ENCODE data around the gene RASA3.
"Not testable (repeated sequence)": the region's sequence is repeated elsewhere in the genome, so short reads cannot be mapped to it uniquely, and the experiment has no call there.

RASA3 gene

DNA sequence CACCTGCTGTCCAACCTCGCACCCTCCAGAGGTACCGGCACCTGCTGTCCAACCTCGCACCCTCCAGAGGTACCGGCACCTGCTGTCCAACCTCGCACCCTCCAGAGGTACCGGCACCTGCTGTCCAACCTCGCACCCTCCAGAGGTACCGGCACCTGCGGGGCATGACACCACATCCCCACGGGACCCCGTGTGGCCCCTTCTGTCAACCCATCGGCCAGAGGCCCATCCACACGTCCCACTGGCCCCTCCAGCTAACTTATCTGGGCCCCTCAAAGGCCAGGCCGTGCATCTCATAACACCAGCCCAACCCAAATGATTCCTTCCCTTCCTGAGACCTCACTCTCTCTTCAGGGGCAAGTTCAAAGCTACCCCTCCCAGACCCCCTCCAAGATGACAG lies 6.3 kb downstream of the RASA3 start:
- not testable (repeated sequence) for DNase-seq

DNA sequence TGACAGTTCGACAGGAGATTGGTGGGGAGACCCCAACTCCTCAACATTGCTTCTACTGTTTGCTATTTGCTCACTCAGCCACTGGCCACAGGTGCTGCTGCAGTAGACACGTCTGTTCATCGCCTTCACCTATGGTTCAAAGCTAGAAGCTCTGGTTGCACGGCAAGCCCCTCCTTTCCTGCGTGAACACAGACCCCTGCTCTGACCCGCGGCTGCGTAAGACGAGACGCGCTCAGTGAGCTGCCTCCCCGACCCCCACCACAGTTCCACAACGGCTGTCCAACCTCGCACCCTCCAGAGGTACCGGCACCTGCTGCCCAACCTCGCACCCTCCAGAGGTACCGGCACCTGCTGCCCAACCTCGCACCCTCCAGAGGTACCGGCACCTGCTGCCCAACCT lies 6.8 kb downstream of the RASA3 start:
- no peak for DNase-seq

DNA sequence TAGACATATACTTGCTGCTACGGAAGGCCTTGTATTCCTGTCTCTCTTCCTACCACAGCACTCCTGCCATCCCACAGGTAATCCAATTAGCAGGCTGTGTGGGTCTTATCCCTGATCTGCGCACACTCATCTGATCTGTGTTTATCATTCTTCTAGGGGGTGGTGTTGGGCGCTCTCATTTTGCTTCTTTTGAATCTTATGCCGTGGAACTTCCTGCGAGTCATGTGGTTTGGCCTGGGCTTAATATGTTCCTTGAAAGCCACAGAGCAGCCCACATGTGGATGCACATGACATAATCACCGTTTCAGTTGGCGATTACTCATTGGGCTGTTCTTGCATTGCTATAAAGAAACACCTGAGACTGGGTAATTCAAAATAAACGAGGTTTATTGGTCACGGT lies 7.5 kb downstream of the RASA3 start:
- DNase-seq: no peak

DNA sequence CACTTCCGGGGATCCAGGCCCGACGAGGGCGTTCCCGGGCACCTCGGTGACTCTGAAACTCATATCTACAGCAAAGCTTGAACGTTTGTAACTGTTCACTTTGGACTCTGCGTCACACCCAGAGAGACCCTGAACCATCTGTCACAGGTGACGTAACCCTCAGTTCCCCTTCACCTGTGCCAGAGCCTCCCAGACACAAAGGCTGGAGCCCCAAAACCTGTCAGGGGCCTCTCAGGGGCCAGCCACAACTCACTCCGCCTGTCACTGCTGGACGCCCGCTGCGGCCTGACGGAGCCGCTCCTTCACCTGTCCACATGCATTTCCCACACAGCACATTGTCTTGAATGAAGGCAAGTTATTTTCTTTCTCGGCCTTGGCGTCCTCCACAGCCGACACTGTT lies 8.0 kb downstream of the RASA3 start:
- no peak for DNase-seq

DNA sequence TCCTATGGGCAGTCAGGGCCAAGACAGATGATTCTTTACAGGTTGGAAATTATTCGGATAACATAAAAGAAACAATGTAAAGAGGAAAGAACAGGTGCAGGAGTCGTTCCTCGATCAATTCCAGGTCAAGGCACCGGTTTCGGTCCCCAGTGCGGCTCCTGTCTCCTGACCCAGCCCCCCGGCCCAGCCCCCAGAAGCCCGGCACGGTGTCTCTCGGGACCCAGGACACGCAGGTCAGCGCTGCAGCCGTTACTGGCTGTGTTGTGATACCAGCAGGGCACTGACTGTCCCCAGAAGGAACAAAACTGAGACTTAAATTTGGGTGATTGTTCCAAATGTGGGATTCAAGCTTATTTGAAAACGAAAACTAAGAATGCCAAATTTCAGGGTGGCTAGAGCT lies 8.5 kb downstream of the RASA3 start:
- DNase-seq: no peak

DNA sequence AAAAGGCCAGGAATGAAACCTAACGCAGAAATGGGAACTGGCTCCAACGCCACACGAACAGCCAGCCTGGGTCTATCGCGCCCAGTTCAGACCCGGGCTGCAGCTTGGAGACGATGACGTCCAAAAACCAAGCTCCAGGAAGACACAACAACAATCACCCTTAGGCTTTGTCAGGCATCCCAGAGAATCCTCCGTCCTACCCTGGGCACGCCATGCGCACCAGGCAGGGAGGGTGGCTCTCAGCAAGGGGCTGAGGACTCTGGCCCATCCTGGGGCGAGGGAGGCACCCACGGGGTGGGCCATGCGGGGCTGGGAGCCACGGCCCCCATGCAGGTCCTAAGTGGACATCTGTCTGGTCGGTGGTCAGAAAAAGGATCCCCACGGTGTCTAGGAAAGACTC lies 9.0 kb downstream of the RASA3 start:
- DNase-seq: no peak

DNA sequence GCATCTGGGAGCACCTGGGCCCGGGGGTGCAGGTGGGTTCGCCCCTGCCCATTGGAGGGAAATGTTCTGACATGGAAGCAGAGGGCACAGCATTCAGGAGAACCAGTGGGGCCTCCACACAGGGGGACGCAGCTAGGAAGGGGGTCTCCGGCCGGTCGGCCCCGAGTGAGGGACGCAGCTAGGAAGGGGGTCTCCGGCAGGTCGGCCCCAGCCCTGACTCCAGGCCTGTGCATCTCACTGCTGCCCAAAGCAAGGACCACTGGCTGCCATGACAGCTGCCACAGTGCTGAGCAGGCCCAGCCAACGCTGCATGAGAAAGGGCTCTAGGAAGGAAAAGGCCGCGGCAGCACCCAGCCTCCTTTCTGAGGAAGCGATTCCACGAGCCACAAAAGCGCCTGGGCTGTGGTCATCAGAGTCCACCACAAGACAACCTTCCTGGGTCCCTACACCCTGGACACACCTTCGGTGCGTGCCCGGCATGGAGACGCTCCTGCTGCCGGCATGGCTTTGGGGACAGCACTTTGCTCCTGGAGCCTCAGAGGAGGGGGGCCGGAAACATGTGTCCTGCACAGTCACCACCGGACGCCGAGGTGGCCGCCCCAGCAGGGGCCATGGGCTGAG lies 9.7 kb downstream of the RASA3 start:
- no peak for DNase-seq

DNA sequence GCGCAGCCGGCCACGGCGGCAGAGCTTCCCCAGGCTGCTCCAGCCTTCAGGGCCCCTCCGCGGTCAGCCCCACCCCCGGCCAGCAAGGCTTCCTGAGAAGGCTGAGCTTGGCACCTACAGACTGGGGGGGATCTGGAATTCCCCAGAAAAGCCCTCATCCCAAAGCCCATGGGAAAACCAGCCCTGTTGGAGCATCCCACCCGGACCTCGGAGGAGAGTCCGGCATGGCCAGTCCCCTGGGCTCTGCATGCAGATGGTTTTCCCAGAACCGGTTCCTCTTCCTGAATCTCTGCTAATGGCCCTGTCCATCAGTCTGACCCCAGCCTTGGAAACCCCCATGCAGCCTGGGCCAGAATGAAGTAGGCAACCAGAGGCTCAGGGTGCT lies 10.3 kb downstream of the RASA3 start:
- DNase-seq: no peak

DNA sequence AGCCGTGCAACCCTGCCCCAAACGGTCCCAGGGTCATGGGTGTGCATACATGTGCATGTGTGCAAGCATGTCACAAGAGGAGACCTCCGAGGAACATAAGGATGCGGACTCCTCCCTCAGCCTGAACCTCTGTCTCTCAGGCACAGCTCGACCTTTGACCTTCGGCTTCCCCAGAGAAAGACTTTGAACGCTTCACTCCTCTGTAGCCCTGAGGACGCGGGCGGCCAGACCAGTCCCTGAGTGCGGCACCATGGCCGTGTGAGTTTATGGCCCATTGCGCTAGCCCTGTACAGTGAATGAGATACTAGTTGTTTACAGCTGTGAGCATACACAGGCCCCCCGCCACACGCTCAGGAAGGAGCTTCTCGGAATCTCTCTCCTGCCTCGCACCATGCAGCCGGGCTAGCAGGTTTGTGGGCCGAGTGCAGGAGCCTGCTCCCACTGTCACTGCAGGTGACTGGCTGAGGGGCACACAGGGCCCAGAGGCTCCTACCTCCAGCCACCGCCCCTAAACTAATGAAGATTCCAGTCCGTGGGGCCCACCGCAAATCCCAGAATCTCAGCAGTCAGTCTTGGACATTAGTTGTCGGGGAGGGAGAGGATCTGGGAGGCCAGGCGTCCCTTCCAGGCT lies 10.8 kb downstream of the RASA3 start:
- peak; percentile 50 for DNase-seq

DNA sequence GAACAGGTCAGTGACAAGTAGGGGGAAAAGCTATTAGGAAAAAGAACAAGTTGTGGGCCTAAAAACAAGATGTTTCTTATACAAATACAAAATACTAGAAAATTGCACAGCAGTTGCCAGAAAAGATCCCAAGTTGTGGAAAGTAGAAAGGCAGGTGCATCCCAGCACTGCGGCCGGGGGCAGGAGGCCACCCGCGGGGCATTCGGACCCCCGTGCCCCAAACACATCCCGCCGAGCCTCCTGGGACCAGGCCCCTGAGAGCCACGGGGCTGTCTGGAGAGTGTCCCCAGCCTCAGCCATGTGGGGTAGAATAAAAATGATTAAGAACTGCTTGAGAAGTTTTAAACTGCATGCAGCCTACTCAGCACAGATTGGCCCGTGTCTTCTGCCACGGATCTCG lies 11.4 kb downstream of the RASA3 start:
- DNase-seq: no peak

DNA sequence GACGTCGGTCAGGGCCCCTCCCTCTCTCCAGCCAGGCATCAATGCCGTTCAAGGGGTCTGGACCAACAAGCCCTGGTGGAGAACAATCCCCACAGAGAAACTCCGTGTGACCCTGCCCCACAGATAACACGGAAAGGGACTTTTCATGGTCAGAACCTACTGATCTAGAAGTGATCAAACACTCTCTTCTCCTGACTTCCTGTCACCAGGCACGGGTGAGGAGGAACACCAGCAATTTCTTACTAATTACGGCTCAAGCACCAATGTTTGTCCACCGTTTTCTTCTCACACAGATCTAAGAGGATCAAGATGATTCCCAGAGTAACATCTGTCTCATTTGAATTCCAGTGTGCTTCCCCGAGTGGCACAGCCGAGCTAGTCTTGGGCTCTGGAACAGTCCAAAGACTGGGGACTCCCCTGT lies 11.8 kb downstream of the RASA3 start:
- DNase-seq: peak; percentile 71

DNA sequence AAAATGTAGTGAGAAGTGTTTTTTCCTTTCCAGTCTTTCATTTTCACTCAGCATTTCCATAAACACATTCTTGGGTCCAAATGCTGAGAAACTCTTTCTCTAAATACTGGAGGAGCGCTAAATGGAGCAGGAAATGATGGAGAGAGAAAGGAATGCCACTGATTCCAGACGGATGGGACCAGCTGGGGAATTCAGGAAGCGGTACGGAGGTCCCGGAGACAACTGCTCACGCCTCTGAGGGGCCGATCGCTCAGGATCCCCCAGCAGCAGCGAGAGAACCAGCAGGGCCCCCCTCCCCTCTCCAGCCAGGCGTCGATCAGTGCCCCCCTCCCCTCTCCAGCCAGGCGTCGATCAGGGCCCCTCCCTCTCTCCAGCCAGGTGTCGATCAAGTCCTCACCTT lies 13.2 kb downstream of the RASA3 start:
- peak; percentile 93 for DNase-seq

DNA sequence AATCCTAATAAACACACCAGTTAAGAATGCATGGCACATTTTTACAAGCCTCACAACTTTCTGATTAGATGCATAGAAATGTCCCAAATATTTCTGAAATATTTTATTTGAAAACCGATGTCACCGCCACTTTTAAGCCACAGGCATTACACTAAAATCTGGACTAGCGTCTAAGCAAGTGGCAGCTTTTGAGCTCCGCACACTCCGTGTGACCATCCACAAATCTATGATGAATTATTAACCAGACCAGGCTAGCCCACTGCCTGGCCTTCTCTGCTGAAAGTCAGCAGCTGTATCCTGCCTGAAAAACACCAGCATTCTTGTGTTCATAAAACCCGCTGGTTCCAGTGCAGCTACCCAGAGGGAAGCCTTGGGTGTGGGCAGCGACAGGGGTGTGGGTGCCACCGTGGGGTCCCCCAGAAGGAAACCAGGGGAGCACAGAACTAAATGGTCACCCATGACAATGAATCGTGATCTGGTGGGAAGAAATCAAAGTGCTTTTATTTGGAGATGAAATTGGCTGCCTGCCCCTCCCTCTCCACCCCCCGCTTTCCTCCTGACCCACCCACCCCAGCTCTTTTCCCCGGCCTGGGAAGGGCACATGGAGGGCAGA lies 13.8 kb downstream of the RASA3 start:
- DNase-seq: peak; percentile 70

DNA sequence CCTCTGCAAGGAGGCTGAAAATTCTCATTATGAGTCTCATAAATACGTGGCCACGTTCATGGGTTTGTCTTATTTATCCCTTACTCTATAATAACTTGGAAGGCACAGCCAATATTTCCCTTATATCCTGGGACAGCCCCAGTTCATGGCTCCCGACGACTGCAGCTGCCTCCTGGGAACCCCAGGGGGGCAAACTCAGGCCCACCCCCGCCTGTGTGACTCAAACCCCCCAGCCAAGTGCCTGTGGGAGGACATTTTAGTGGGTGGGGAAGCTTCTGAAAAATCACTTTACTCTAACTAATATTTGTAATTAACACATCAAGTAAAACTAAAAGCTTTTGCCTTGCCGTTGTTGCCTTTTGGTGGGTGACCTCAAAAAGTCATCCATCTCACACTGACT lies 14.3 kb downstream of the RASA3 start:
- DNase-seq: no peak

DNA sequence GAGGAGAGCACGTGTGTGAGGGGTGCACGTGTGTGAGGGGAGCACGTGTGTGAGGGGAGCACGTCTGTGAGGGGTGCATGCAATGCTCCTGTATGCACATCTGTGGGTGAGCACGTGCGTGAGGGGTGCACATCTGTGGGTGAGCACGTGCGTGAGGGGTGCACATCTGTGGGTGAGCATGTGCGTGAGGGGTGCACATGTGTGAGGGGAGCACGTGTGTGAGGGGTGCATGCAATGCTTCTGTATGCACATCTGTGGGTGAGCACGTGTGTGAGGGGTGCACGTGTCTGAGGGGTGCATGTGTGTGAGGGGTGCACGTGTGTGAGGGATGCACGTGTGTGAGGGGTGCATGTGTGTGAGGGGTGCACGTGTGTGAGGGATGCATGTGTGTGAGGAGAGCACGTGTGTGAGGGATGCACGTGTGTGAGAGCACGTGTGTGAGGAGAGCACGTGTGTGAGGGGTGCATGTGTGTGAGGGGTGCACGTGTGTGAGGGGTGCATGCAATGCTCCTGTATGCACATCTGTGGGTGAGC lies 15.0 kb downstream of the RASA3 start:
- not testable (repeated sequence) for DNase-seq

DNA sequence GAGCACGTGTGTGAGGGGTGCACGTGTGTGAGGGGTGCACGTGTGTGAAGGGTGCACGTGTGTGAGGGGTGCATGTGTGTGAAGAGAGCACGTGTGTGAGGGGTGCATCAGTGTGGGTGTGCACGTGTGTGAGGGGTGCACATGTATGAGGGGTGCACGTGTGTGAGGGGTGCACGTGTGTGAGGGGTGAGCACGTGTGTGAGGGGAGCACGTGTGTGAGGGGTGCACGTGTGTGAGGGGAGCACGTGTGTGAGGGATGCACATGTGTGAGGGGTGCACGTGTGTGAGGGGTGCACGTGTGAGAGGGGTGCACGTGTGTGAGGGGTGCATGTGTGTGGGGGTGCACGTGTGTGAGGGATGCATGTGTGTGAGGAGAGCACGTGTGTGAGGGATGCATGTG lies 15.7 kb downstream of the RASA3 start:
- DNase-seq: no peak

DNA sequence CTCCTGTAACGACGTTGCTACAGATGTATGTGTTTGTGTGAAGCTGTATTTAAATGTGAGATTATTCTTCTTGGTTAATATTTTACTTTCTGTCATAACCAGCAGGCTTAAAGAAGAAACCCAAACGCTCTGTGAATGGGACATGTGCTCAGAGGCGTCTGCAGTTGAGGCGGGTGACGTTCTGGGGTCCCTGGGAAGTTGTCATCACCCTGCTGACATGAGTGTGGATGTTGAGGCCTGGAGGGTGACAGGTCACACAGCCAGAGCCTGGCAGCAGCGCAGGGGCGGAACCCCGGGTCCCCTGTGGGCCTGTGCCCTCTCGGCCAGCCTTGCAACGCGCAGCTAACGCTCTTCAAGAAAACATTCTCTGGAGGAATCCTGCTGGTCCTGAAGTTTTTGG lies 16.6 kb downstream of the RASA3 start:
- no peak for DNase-seq

DNA sequence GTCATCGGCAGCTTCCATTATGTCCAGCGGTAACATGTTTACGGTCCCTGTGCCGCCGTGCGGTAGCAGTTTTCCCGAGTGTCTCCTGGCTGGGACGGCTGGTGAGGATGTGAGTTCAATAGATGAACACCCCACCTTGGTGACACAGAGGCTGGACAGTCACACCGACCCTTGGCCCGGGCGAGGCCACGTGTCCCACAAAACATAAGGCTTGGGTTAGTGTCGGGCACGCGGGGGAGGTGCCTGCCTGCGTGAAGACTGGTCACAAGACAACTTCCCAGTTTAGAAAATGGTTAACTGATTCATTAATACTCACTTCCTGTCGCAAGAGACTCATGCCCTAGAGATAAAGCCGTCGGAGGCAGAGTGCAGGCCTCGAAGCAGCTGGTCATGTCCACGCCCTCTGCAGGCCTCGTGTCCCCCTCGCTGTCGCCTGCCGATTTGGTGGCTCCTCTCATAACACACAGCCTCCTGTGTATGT lies 17.2 kb downstream of the RASA3 start:
- DNase-seq: no peak

DNA sequence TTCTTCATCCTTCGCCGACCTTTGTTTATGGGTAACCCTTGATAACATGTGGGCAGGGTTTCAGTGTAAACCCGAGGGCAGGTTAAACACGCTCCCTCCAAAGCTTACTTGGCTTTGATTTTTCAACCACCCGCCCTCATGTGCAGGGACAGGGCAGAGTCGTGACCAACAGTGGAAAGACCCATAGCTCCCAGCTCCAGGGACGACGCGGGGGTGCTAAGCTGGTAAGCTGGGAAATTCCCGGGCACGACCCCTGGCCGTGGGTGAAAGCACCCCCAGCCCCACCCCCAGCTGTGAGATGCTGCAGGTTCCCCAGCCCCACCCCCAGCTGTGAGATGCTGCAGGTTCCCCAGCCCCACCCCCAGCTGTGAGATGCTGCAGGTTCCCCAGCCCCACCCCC lies 17.8 kb downstream of the RASA3 start:
- not testable (repeated sequence) for DNase-seq

DNA sequence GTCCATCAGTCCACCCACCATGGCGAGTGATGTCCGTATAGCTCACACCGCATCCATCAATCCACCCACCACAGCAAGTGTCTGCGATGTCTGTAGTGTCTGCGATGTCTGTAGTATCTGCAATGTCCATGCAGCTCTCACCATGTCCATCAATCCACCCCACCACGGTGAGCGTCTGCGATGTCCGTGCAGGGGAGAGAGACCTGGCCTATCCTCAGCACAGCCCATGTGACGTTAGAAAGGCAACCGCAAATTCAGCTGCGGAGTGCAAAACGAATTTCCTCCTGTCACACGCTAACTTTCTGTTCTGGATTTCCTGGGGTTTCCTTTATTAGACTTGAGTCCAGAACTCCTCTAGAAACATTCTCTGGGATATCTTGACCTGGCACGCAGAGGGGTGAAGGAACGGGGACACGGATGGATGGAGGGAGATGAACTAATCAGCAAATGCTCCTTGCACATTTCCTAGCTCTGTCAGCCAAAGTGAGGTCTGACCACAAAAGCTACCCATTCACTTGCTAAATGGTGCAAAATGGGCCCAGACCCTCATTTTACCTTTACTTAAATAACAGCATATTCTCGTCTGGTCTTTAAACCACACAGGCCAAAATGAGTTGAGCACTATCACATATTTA lies 18.3 kb downstream of the RASA3 start:
- no peak for DNase-seq

DNA sequence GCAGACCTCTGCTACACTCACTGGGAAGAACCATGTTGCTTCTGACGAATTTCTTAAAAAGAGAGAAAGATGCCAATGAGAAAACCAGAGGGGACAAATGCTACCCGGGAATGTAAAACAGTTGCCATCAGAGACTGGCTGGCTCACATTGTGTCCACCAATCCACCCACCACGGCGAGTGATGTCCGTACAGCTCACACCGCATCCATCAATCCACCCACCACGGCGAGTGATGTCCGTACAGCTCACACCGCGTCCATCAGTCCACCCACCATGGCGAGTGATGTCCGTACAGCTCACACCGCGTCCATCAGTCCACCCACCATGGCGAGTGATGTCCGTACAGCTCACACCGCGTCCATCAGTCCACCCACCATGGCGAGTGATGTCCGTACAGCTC lies 19.0 kb downstream of the RASA3 start:
- DNase-seq: not testable (repeated sequence)

DNA sequence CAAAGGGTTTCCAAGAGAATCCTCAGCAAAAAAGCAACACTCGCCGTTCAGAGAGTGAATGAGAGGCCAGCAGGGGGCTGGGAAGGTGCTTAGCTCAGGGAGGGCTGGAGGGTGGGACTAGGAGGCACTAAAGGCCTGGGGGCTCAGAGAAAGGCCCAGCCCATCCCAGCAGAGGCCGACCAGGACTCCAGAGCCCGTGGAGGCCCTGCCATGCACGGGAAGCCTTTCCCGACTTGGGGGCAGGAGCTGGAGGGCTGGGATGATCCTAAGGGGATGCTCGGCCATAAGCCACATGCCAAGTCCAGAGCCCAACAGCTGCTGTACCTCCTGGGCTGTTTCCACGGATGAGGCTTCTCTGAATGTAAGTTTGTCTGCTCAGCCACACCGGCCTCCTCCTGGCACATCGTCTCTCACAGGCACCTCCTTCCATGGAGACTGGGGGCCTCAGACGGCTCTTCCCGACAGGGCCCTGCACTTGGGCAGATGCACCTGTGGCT lies 19.5 kb downstream of the RASA3 start:
- DNase-seq: peak; percentile 43

DNA sequence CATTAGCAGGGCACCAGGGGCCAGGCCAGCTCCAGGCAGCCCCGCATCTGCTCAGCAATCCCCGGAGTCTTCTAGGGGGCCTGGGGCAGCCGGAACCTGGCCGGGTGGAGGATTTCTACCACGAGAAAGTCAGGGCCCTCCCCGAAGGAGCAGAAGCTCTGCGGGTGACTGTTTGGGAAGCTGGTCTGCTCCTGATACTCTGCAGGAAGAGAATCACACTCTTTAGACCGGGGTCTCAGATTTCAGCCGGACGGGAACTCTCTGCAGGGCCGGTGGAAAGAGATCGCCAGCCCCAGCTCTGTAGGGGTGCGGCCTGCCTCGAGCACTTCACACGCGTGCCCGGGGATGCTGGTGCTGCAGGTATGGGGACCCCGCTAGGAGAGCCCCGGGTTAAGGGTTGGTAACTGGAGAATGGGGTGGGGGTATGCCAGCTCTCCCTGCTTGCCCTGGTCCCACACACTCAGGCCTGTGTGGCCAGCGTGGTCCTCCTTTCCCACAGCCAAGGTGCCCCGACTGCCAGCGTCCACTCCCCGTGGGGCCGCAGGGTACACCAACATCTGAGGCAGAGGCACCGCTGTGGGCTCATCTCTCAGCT lies 20.1 kb downstream of the RASA3 start:
- DNase-seq: peak; percentile 40

All from eye (tissue), 1 donor.